B cell (primary cell): ENCODE data around the gene NUB1. TPM values are rescaled to one million over a fixed set of nuclear protein-coding genes. Genes with fewer than 3 reads are reported as not detected.
A peak's percentile ranks its signal among the peaks of the same experiment; 100 is the strongest.

ENCODE experiments used
- ATAC-seq: fragments of 200-7000 bp; cut with Tn5 transposase; one replicate; pipeline ENCODE4 v1.10.0; 2021; ENCODE audit warnings: low read depth, mild to moderate bottlenecking, moderate number of reproducible peaks, moderate library complexity
- CTCF ChIA-PET: fragments of 350-600 bp; sonication (Branson Sonifier 250); formaldehyde crosslinking; loops from one replicate; lab custom pipeline; 2021; ENCODE audit warnings: antibody characterized with exemption, inconsistent platforms; lab: Charles Lee
- POLR2A ChIA-PET: fragments of 350-600 bp; sonication (Branson Sonifier 250); formaldehyde crosslinking; loops from one replicate; lab custom pipeline; 2021; ENCODE audit warnings: antibody characterized with exemption; lab: Charles Lee
- DNase-seq: peaks from one replicate; pipeline ENCODE4 v3.0.0; 2013
- H2AFZ ChIP-seq: 2 replicates; pipeline ENCODE4 v1.6.1; 2012; ENCODE audit warnings: mild to moderate bottlenecking, low read depth, low read length; ENCODE audit not compliant: insufficient read depth, poor library complexity, severe bottlenecking
- H3K27ac ChIP-seq, 2 donors: 1 replicate in 1 of 2; 2 replicates in 1 of 2; pipeline ENCODE4 v1.5.1; 2012 to 2013; ENCODE audit warnings: low read length in 2 of 2, mild to moderate bottlenecking in 2 of 2, moderate library complexity in 1 of 2
- H3K27me3 ChIP-seq, 4 experiments: fragments of 200-600 bp in 1 of 4; sonication (generic) in 1 of 4; replicated peaks in 1 of 4; 1 replicate in 2 of 4; 2 replicates in 2 of 4; pipeline versions ENCODE4 v1.6.1 to v1.7.0; 2013 to 2016; ENCODE audit warnings: low read length in 3 of 4, mild to moderate bottlenecking in 2 of 4, mixed read lengths in 1 of 4, moderate library complexity in 1 of 4; ENCODE audit not compliant: insufficient read depth in 4 of 4, control insufficient read depth in 3 of 4; ENCODE audit errors: control extremely low read depth in 1 of 4
- H3K36me3 ChIP-seq, 2 experiments: replicated peaks in 1 of 2; 1 replicate in 1 of 2; 2 replicates in 1 of 2; pipeline versions ENCODE4 v1.6.1 to v1.7.1; 2013; ENCODE audit warnings: low read length in 1 of 2; ENCODE audit not compliant: insufficient read depth in 2 of 2, control insufficient read depth in 1 of 2; ENCODE audit errors: control extremely low read depth in 1 of 2, extremely low read depth in 1 of 2
- H3K4me1 ChIP-seq, 2 donors: fragments of 200-600 bp in 1 of 2; sonication (generic) in 1 of 2; 1 replicate in 1 of 2; 2 replicates in 1 of 2; pipeline versions ENCODE4 v1.5.1 to v1.6.1; 2013 to 2017; ENCODE audit warnings: low read length in 2 of 2; ENCODE audit not compliant: control insufficient read depth in 2 of 2, insufficient read depth in 2 of 2
- H3K4me2 ChIP-seq: replicated peaks from 2 replicates; pipeline ENCODE3; 2012; ENCODE audit warnings: mild to moderate bottlenecking, low read depth, low read length; ENCODE audit not compliant: poor library complexity, severe bottlenecking
- H3K4me3 ChIP-seq, 5 experiments: fragments of 200-600 bp in 1 of 5; sonication (generic) in 1 of 5; 1 replicate in 3 of 5; 2 replicates in 2 of 5; pipeline versions ENCODE4 v1.5.1 to v1.7.0; 2011 to 2016; ENCODE audit warnings: low read length in 4 of 5, mild to moderate bottlenecking in 4 of 5, low read depth in 2 of 5, control low read depth in 1 of 5, moderate library complexity in 1 of 5; ENCODE audit not compliant: insufficient read depth in 1 of 5; ENCODE audit errors: control extremely low read depth in 1 of 5, extremely low read depth in 1 of 5
- H3K79me2 ChIP-seq: fragments of 200-600 bp; sonication (generic); one replicate; pipeline ENCODE4 v1.6.0; 2016; ENCODE audit warnings: low read length; ENCODE audit not compliant: control insufficient read depth, insufficient read depth
- H3K9ac ChIP-seq: fragments of 200-600 bp; sonication (generic); 2 replicates; pipeline ENCODE4 v1.6.1; 2017; ENCODE audit warnings: mild to moderate bottlenecking, low read length, moderate library complexity
- H3K9me3 ChIP-seq, 3 donors: one replicate each; pipeline versions ENCODE4 v1.6.1 to v1.7.1; 2013; ENCODE audit warnings: low read length in 2 of 3; ENCODE audit not compliant: control insufficient read depth in 2 of 3, insufficient read depth in 1 of 3; ENCODE audit errors: control extremely low read depth in 1 of 3
- H4K20me1 ChIP-seq: 2 replicates; pipeline ENCODE4 v1.6.0; 2012; ENCODE audit warnings: mild to moderate bottlenecking, low read length; ENCODE audit not compliant: insufficient read depth, control insufficient read depth, poor library complexity, severe bottlenecking
- H3K27ac Mint-ChIP-seq: one replicate; pipeline ENCODE4 v1.8.0; 2021; ENCODE audit warnings: mixed read lengths
- H3K27me3 Mint-ChIP-seq: one replicate; pipeline ENCODE4 v1.8.0; 2021; ENCODE audit warnings: mixed read lengths
- H3K4me1 Mint-ChIP-seq: one replicate; pipeline ENCODE4 v1.8.0; 2021; ENCODE audit warnings: mixed read lengths
- H3K4me3 Mint-ChIP-seq: one replicate; pipeline ENCODE4 v1.8.0; 2021; ENCODE audit warnings: mixed read lengths
- H3K9me3 Mint-ChIP-seq: one replicate; pipeline ENCODE4 v1.8.0; 2022; ENCODE audit warnings: mixed read lengths; ENCODE audit not compliant: insufficient read depth
- CTCF ChIP-seq: fragments of 200-600 bp; IDR thresholded peaks from one replicate; pipeline ENCODE4 v1.8.0; 2022; ENCODE audit warnings: antibody characterized with exemption, mild to moderate bottlenecking
- EZH2 ChIP-seq: IDR thresholded peaks from 2 replicates; pipeline ENCODE4 v1.6.1; 2012; ENCODE audit warnings: borderline replicate concordance, low read depth, mild to moderate bottlenecking, moderate library complexity, low read length; ENCODE audit not compliant: insufficient read depth, poor library complexity, severe bottlenecking
- WGBS: methylation state at CpG from one replicate; pipeline ENCODE4 v1.1.5; 2013; ENCODE audit warnings: missing lambda C conversion rate; ENCODE audit not compliant: insufficient coverage; 5-methylcytosine and 5-hydroxymethylcytosine counted together
- intact Hi-C: fragments of 100-400 bp; cut with micrococcal nuclease; formaldehyde crosslinking; loops from one replicate; pipeline ENCODE4 v1.10.0; 2022
- polyA plus RNA-seq: library from polyadenylated mRNA; depleted of rRNA; stranded (reverse); fragments of >200 nt; gene quantifications from 2 replicates; pipeline ENCODE4 v1.2.3, GENCODE V29; 2012
- total RNA-seq, 2 donors: library from RNA; stranded (reverse); fragments of 120-200 nt in 1 of 2; gene quantifications; 1 replicate in 1 of 2; 2 replicates in 1 of 2; pipeline versions ENCODE4 v1.2.3 to v1.2.4, GENCODE V29; 2013 to 2022

The NUB1 gene
- total and polyA plus RNA-seq, 2 donors (not counting 1 experiment from before 2014, with no cell fraction given): 55.0 to 104 TPM

DNA sequence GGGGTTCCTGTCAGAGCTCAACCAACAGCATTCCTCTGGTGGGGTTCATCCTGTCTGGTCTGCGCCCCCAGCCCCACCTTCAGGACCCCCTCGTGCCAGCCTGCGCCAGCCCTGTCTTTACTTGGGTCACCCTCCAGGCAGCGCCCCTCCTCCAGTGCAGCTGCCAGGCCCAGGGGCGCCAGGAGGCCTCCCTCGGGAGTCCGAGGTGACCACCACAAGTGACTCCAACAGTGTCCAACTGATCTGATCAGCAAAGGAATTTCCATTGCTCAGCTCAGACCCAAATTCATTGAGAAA lies 57.6 kb downstream of the NUB1 start:
- DNase-seq (no peak), ATAC-seq (no peak)
- ChIA-PET CTCF (interaction anchor here (1.9 to 2.2 kb wide), 3 partner anchors 13 to 49 kb away, joined by 5 to 12 read pairs (median 10); no protein-coding TSS in a partner anchor), POLR2A (no interaction called here)
- Histone ChIP-seq H3K79me2 (no peaks in the 10 kb centered on the region), H3K9ac (no peak overlapping the region), H3K4me3 (no peak overlapping the region), H3K27ac (no peak overlapping the region), H4K20me1 (no peaks in the 10 kb centered on the region), H3K4me1 (peaks cover 13 to 16% of the 10 kb centered on the region in 2 donors), H3K27me3 (peaks cover 0 to 5% (median 0%) of the 10 kb centered on the region in 4 experiments), H3K4me2 (no peak overlapping the region), H3K9me3 (peaks cover 0 to 14% (median 0%) of the 10 kb centered on the region in 3 donors), H2AFZ (no peak overlapping the region), H3K36me3 (no peaks in the 10 kb centered on the region)
- H3K27ac Mint-ChIP-seq: no peak overlapping the region
- H3K27me3 Mint-ChIP-seq: no peaks in the 10 kb centered on the region
- no peak overlapping the region for H3K4me3 Mint-ChIP-seq
- TF ChIP-seq EZH2 (no peak), CTCF (no peak)
- no peaks in the 10 kb centered on the region for H3K9me3 Mint-ChIP-seq
- intact Hi-C loops: no loop called here
- H3K4me1 Mint-ChIP-seq: peaks cover 30% of the 10 kb centered on the region
- WGBS: 91% methylated on average over 7 of the region's 7 CpGs

GRCh38 chr7:151399906-151400305 lies 58.3 kb downstream of the NUB1 start:
- TF ChIP-seq EZH2 (no peak), CTCF (no peak)
- no peaks in the 10 kb centered on the region for H3K36me3 ChIP-seq
- intact Hi-C loops: loop anchor here (1.0 to 2.0 kb wide), 4 partner anchors 9 to 48 kb away; no protein-coding TSS in a partner anchor
- POLR2A ChIA-PET: no interaction called here
- CTCF ChIA-PET: interaction anchor here (1.2 to 2.2 kb wide), 4 partner anchors 12 to 49 kb away, joined by 3 to 12 read pairs (median 8); no protein-coding TSS in a partner anchor
- H2AFZ ChIP-seq: no peak overlapping the region
- H3K4me2 ChIP-seq: no peak overlapping the region
- peak; percentile 19 for DNase-seq
- peaks cover 13 to 16% of the 10 kb centered on the region in 2 donors for H3K4me1 ChIP-seq
- H3K27me3 ChIP-seq: peaks cover 0 to 5% (median 0%) of the 10 kb centered on the region in 4 experiments
- H3K4me3 ChIP-seq: no peak overlapping the region
- 95% methylated on average over 12 of the region's 14 CpGs for WGBS
- H3K4me3 Mint-ChIP-seq: no peak overlapping the region
- H3K9me3 Mint-ChIP-seq: no peaks in the 10 kb centered on the region
- H3K27me3 Mint-ChIP-seq: no peaks in the 10 kb centered on the region
- no peak overlapping the region for H3K27ac ChIP-seq
- peak overlapping the region; percentile 91 for H3K27ac Mint-ChIP-seq
- H3K4me1 Mint-ChIP-seq: peaks cover 30% of the 10 kb centered on the region
- H3K9ac ChIP-seq: no peak overlapping the region
- no peaks in the 10 kb centered on the region for H3K79me2 ChIP-seq
- no peak for ATAC-seq
- no peaks in the 10 kb centered on the region for H4K20me1 ChIP-seq
- H3K9me3 ChIP-seq: peaks cover 0 to 14% (median 0%) of the 10 kb centered on the region in 3 donors
